HG03558 (cell line): ENCODE results near the gene CTDSP1.

Experiments
- ATAC-seq: cut with Tn5 transposase; IDR thresholded peaks from one replicate; pipeline ENCODE4 v1.9.1; 2021; ENCODE audit warnings: moderate number of reproducible peaks; ENCODE audit not compliant: unreplicated experiment; ENCODE audit errors: extremely low read depth

CTDSP1 gene

GRCh38 chr2:218421027-218421426 is 21.4 kb downstream of the CTDSP1 start:
- ATAC-seq, result no peak

- no peak for ATAC-seq
These were observed 22.9 kb downstream of the CTDSP1 start for GRCh38 chr2:218422403-218423086.

GRCh38 chr2:218423584-218423983 is 23.9 kb downstream of the CTDSP1 start:
- no peak for ATAC-seq

- no peak for ATAC-seq
These were observed 25.9 kb downstream of the CTDSP1 start for GRCh38 chr2:218425531-218425930.

GRCh38 chr2:218427741-218428140 is 28.1 kb downstream of the CTDSP1 start:
- no peak for ATAC-seq

GRCh38 chr2:218428846-218429558 is 29.3 kb downstream of the CTDSP1 start:
- no peak for ATAC-seq

- ATAC-seq, result no peak
These were observed 30.4 kb downstream of the CTDSP1 start for GRCh38 chr2:218429911-218430692.

- no peak for ATAC-seq
These were observed 31.1 kb downstream of the CTDSP1 start for GRCh38 chr2:218430721-218431120.

GRCh38 chr2:218431878-218432277 is 32.2 kb downstream of the CTDSP1 start:
- no peak for ATAC-seq

- ATAC-seq, result no peak
These were observed 33.2 kb downstream of the CTDSP1 start for GRCh38 chr2:218432676-218433365.

- ATAC-seq, result no peak
These were observed 34.8 kb downstream of the CTDSP1 start for GRCh38 chr2:218434456-218434855.

GRCh38 chr2:218435003-218435982 is 35.6 kb downstream of the CTDSP1 start:
- ATAC-seq, result no peak

GRCh38 chr2:218436992-218437391 is 37.3 kb downstream of the CTDSP1 start:
- no peak for ATAC-seq

- no peak for ATAC-seq
These were observed 38.3 kb downstream of the CTDSP1 start for GRCh38 chr2:218437969-218438368.

- no peak for ATAC-seq
These were observed 38.9 kb downstream of the CTDSP1 start for GRCh38 chr2:218438596-218438995.

- no peak for ATAC-seq
These were observed 45.2 kb downstream of the CTDSP1 start for GRCh38 chr2:218444692-218445357.

GRCh38 chr2:218445602-218446001 is 45.9 kb downstream of the CTDSP1 start:
- ATAC-seq, result no peak

- ATAC-seq, result no peak
These were observed 46.9 kb downstream of the CTDSP1 start for GRCh38 chr2:218446547-218446946.

- ATAC-seq, result no peak
These were observed 47.4 kb downstream of the CTDSP1 start for GRCh38 chr2:218447072-218447471.
